ENCODE measurements around the gene MARK4. TPM values are rescaled to one million over a fixed set of nuclear protein-coding genes. Genes with fewer than 3 reads are reported as not detected.

The MARK4 gene
- total RNA-seq, 4 donors from 2014 or later = 12.2 to 42.5 (median 22.1) TPM

DNA sequence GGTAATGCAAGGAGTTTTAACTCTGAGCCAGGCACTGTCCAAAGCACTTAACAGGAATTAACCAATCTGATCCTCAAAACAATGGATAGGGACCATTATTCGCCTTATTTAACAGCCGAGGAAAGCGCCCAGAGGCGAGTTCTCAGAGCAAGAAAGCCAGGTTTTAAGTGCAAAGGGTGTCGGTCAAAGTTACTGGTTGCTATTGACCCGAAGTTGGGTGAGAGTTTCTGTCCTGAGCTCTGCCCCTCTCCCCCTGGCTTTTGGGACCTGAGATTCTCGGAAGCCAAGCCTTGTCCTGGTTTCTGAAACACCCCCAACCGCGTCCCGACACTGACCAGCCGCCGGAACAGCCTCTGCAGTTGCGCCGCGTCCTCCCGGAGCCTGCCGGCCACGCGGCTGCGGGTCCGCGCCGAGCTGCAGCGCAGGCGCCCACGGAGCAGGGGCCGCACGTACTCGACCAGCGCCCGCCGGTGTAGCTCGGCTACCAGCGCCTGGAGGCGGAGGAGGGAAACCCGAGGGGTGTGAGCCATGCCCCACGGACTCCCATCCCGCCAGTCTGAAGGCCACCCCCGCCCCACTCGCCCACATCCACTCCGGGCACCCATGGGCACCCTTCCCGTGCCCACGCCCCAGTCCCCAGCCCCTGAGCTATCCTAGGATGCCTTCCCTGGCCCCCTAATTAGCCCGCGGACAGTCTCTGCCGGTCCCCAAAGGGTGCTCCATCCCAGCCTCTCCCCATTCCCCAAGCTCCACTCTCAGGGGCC, 33.7 kb upstream of the MARK4 start:
- intact Hi-C loops (cut with DNase I; ENCODE audit: low total_unique reads) = no loop called here

GRCh38 chr19:45217957-45218334, 33.1 kb upstream of the MARK4 start:
- intact Hi-C loops (cut with DNase I; ENCODE audit: low total_unique reads) = no loop called here
- ATAC-seq (no peak), DNase-seq (no peak)
- TF ChIP-seq, protein P1, sequence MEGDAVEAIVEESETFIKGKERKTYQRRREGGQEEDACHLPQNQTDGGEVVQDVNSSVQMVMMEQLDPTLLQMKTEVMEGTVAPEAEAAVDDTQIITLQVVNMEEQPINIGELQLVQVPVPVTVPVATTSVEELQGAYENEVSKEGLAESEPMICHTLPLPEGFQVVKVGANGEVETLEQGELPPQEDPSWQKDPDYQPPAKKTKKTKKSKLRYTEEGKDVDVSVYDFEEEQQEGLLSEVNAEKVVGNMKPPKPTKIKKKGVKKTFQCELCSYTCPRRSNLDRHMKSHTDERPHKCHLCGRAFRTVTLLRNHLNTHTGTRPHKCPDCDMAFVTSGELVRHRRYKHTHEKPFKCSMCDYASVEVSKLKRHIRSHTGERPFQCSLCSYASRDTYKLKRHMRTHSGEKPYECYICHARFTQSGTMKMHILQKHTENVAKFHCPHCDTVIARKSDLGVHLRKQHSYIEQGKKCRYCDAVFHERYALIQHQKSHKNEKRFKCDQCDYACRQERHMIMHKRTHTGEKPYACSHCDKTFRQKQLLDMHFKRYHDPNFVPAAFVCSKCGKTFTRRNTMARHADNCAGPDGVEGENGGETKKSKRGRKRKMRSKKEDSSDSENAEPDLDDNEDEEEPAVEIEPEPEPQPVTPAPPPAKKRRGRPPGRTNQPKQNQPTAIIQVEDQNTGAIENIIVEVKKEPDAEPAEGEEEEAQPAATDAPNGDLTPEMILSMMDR (IDR thresholded peaks at IDR 0.05 in 4 of 5, conservative IDR thresholded peaks at IDR 0.05 in 1 of 5) = no peak
- no peak for TF ChIP-seq POLR2A (IDR thresholded peaks at IDR 0.05)
- Histone ChIP-seq H3K4me1 (no peaks in the 10 kb centered on the region), H3K36me3 (no peaks in the 10 kb centered on the region), H3K27me3 (peaks cover 24 to 42% (median 40%) of the 10 kb centered on the region in 3 donors), H3K27ac (no peak overlapping the region), H3K9me3 (no peaks in the 10 kb centered on the region), H3K4me3 (no peak overlapping the region)
- in situ Hi-C loops (cut with MboI; ENCODE audit: low sequenced_read_pairs in 4 of 4) = no loop called here

More for the DNA sequence above, 33.7 kb upstream of the MARK4 start:
- Histone ChIP-seq H3K4me3 (no peak overlapping the region), H3K36me3 (no peaks in the 10 kb centered on the region), H3K9me3 (no peaks in the 10 kb centered on the region), H3K27me3 (peaks cover 24 to 42% (median 40%) of the 10 kb centered on the region in 3 donors), H3K4me1 (no peaks in the 10 kb centered on the region), H3K27ac (no peak overlapping the region)
- in situ Hi-C loops (cut with MboI; ENCODE audit: low sequenced_read_pairs in 4 of 4) = no loop called here
- DNase-seq = no peak
- TF ChIP-seq, protein P1 (IDR thresholded peaks at IDR 0.05 in 4 of 5, conservative IDR thresholded peaks at IDR 0.05 in 1 of 5) = no peak
- no peak for TF ChIP-seq POLR2A (IDR thresholded peaks at IDR 0.05)
- no peak for ATAC-seq

DNA sequence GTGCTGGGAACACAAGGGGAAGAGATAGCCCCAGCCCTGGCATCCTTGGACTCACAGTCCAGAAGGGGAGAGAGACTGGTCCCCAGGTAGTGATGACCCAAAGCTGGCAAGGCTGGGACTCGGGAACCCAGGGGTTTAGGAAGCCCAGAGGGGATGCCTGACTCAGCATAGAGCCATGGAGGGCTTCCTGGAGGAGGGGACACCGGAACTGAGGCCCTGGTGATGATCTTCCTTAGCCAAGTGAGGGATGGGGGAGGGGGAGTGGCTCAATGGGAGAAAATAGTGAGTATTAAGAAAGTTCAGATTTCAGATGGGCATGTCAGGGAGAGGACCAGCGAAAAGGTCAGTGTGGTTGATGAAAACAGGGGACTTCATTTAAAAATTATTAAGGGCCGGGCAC, 32.6 kb upstream of the MARK4 start:
- no peak for DNase-seq
- peaks cover 24 to 42% (median 40%) of the 10 kb centered on the region in 3 donors for H3K27me3 ChIP-seq

DNA sequence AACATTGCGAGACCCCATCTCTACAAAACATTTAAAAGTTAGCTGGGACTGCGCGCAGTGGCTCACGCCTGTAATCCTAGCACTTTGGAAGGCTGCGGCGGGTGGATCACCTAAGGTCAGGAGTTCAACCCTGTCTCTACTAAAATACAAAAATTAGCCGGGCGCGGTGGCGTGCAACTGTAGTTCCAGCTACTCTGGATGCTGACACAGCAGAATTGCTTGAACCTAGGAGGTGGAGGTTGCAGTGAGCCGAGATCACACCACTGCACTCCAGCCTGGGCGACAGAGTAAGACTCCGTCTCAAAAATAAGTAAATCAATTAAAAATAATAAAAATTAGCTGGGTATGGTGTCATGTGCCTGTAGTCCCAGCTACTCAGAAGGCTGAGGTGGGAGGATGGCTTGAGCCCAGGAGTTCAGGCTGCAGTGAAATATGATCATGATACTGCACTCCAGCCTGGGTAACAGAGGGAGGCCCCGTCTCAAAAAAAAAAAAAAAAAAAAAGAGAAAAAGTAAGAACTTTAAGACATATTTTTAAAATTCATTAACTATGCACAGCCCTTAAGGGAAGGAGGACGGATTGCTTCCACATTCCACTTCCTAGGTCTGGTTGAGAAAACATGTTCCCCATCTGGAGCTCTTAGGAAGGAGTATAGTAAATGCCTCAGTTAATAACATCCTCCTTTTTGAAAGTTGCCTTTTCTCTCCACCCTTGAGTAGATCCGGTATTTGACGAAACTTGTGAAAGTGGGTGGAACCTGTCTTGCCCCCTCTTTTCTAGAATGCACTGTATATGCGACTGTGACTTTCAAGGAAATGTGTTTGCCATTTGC, 31.9 kb upstream of the MARK4 start:
- Histone ChIP-seq H3K4me1 (no peaks in the 10 kb centered on the region), H3K27me3 (peaks cover 24 to 40% (median 40%) of the 10 kb centered on the region in 3 donors), H3K9me3 (no peaks in the 10 kb centered on the region), H3K27ac (no peak overlapping the region), H3K4me3 (no peak overlapping the region), H3K36me3 (no peaks in the 10 kb centered on the region)
- intact Hi-C loops (cut with DNase I; ENCODE audit: low total_unique reads) = no loop called here
- in situ Hi-C loops (cut with MboI; ENCODE audit: low sequenced_read_pairs in 4 of 4) = no loop called here
- DNase-seq (no peak), ATAC-seq (no peak)
- TF ChIP-seq, protein P1 (IDR thresholded peaks at IDR 0.05 in 4 of 5, conservative IDR thresholded peaks at IDR 0.05 in 1 of 5) = no peak
- TF ChIP-seq POLR2A (IDR thresholded peaks at IDR 0.05) = no peak

More for the DNA sequence above, 32.6 kb upstream of the MARK4 start:
- TF ChIP-seq, protein P1 (IDR thresholded peaks at IDR 0.05 in 4 of 5, conservative IDR thresholded peaks at IDR 0.05 in 1 of 5) = no peak
- no peak for TF ChIP-seq POLR2A (IDR thresholded peaks at IDR 0.05)
- no peaks in the 10 kb centered on the region for H3K4me1 ChIP-seq
- in situ Hi-C loops (cut with MboI; ENCODE audit: low sequenced_read_pairs in 4 of 4) = no loop called here
- no peak overlapping the region for H3K4me3 ChIP-seq
- H3K9me3 ChIP-seq = no peaks in the 10 kb centered on the region
- no peaks in the 10 kb centered on the region for H3K36me3 ChIP-seq
- H3K27ac ChIP-seq = no peak overlapping the region
- ATAC-seq = no peak
- intact Hi-C loops (cut with DNase I; ENCODE audit: low total_unique reads) = no loop called here
